CD4-positive, alpha-beta T cell treated with Interleukin-4 for 4 hours (primary cell): ENCODE measurements around the gene EXOC6B.

Experiments
- DNase-seq: peaks from one replicate; pipeline ENCODE4 v3.0.0-alpha.2; 2020

Gene EXOC6B

DNA sequence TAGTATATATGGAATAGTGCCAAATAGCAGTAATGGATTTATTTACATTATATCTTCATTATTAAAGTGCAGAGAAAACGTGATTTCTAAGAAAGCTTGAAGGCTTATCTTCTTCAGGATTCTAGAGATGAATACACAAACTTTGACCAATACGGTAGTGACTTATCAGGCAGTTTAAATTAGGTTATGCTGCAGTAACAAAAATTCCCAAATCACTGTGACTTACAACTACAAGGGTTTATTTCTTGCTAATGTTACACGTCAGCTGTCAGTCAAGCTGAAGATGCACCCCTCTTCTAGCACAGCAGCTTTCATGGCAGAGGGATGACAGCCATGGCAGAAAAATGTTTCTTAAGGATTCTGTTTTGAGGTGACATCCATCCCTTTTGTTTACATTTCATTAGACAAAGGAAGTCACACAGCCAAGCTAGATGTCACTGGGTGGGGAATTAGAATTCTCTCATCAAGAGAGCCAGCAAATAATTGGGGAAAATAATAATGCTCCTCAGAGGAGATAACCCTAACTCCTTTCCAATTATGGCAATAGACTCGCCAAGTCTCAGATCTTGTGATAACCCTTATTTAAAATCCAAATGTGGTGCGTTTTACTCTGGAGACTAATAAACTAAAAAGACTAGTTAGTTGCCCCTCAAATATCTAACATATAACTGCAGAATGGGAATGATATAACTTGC is 409.9 kb downstream of the EXOC6B start:
- no peak for DNase-seq

GRCh38 chr2:72415241-72415661 is 410.6 kb downstream of the EXOC6B start:
- DNase-seq, result no peak

DNA sequence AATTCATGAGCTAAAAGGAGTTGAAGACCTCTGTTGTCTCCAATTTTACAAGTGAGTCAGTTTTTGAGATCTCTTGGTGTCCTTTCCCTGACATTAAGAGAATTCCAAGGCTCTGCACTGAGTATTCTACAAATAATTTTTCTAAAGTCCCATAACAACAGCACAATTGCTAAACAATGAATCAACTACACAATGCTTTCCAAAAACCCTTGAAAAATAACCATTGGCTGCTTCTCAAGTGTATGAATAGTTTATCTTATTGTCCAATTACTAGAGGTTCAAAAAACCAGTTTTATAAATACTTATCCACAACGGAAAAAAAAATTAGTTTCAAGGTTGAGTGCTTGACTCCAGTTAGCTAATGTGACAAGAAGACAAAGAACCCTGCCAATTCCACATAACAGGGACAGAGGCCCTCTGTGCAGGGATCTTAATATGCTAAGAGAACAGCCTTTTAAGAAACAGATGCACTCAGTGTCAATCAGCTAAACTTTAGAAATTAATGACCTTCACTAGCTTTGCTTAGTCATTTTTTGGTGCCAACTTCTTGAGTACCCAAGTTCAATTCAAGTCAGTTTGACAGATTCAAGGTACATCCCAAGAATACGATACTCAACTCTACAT is 411.6 kb downstream of the EXOC6B start:
- no peak for DNase-seq

GRCh38 chr2:72413716-72414115 is 412.1 kb downstream of the EXOC6B start:
- no peak for DNase-seq

GRCh38 chr2:72412214-72412613 is 413.6 kb downstream of the EXOC6B start:
- no peak for DNase-seq

- no peak for DNase-seq
These were observed 426.0 kb downstream of the EXOC6B start for GRCh38 chr2:72399879-72400278.

GRCh38 chr2:72395096-72395495 is 430.7 kb downstream of the EXOC6B start:
- no peak for DNase-seq

GRCh38 chr2:72394541-72395070 is 431.2 kb downstream of the EXOC6B start:
- no peak for DNase-seq

GRCh38 chr2:72389447-72389846 is 436.4 kb downstream of the EXOC6B start:
- DNase-seq, result no peak

GRCh38 chr2:72388263-72388662 is 437.6 kb downstream of the EXOC6B start:
- DNase-seq, result no peak

DNA sequence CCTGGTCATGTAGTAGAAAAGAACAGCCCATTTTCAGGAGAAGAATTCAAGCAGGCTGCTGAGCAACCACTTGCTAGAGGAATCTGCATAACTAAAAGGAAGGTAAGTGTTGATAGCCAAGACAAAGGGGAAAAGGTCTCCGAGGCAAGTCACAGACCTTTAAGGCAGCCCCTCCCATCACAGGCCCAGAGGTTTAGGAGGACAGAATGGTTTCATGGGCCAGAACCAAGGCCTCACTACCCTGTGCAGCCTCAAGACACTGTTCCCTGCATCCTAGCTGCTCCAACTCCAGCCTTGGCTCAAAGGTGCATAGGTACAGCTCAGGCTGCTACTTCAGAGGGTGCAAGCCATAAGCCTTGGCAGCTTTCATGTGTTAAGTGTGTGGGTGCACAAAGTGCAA is 439.5 kb downstream of the EXOC6B start:
- no peak for DNase-seq

GRCh38 chr2:72378753-72379348 is 447.0 kb downstream of the EXOC6B start:
- DNase-seq, result no peak

DNA sequence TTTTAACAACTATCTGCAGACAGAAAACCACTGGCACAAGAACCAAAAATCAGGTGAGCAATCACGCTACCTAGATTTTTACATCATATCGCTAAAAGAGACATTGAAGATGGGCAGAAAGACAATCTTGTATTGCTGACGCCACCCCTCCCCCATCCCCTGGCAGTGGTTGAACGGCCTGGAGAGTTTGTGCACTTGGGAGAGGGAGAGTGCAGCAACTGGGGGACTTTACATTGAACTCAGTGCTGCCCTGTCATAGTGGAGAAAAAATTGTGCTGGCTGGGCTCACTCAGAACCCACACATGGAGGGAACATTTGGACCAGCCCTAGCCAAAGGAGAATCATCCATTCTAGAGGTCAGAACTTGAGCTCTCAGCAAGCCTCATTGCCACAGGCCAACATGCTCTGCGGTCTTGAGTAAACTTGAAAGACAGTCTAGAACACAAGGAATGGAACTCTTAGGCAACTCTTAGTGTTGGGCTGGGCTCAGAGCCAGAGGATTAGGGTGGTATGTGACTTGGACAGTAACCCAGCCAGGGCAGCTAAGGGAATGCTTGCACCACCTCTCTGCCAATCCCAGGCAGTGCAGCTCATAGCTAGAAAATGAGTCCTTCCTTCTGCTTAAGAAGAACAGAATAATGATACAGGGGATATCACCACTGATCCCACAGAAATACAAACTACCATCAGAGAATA is 458.2 kb downstream of the EXOC6B start:
- DNase-seq, result no peak

GRCh38 chr2:72363406-72363805 is 462.4 kb downstream of the EXOC6B start:
- no peak for DNase-seq

- DNase-seq, result no peak
These were observed 463.1 kb downstream of the EXOC6B start for GRCh38 chr2:72362733-72363132.

GRCh38 chr2:72361521-72361920 is 464.3 kb downstream of the EXOC6B start:
- DNase-seq, result no peak

DNA sequence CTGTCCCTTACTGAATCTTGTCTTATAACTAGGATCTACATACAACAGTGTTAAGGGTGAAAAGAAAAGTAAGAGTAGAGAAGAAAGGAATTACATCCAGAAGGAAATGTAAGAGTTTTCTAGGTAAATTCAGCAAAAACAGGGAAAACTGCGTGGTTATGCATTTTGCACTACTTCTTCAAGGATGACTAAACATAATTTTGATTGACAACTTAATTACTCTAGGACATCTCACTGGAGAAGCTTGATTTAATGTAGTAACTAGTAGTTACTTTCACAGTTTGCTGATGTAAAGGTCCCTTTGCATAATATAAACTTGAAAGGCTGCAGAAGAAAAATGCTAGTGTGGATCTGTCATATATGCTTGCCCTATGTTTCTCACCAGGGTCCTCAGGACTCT is 464.8 kb downstream of the EXOC6B start:
- no peak for DNase-seq

- DNase-seq, result no peak
These were observed 475.0 kb downstream of the EXOC6B start for GRCh38 chr2:72350852-72351251.

- DNase-seq, result no peak
These were observed 476.8 kb downstream of the EXOC6B start for GRCh38 chr2:72349016-72349415.

GRCh38 chr2:72347081-72347480 is 478.8 kb downstream of the EXOC6B start:
- no peak for DNase-seq

DNA sequence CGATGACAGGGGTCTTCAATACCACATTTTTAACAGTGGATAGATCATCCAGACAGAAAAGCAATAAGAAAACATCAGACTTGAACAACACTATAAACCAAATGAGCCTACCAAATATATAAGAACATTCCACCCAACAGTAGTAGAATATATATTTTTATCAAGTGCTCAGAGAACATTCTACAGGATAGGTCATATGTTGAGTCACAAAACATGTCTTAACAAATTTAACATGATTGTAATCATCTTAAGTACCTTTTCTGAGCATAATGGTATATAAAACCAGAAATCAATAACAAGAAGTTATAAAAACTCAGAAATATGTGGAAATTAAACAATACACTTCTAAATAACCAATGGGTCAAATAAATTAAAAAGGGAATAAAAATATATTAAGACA is 484.2 kb downstream of the EXOC6B start:
- no peak for DNase-seq

GRCh38 chr2:72340665-72341064 is 485.2 kb downstream of the EXOC6B start:
- no peak for DNase-seq

- DNase-seq, result no peak
These were observed 487.8 kb downstream of the EXOC6B start for GRCh38 chr2:72338076-72338475.

DNA sequence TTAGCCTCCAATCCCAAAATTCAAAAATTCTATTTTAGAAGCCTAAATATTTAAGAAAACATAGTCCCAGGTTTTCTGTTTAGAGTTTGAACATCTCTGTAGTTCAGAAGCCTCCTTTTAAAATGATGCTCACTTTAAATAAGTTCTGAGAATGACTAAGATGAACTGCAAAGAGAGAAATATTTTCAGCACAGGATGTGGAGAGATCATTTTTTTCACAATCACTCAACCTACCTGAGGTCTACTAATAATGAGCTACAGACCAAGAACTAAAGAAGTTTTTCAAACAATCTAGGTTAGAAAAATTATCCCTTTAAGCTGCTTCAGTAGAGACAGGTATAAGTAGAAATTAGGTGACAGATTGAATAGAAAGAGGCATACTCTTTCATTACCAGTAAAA is 493.1 kb downstream of the EXOC6B start:
- DNase-seq, result no peak
